WTC11 (cell line): ENCODE results near the gene RAD51D. TPM values are rescaled to one million over a fixed set of nuclear protein-coding genes. Genes with fewer than 3 reads are reported as not detected.
"Not testable (repeated sequence)": the region's sequence is repeated elsewhere in the genome, so short reads cannot be mapped to it uniquely, and the experiment has no call there.

ENCODE experiments used
- ATAC-seq: fragments of 200-7000 bp; cut with Tn5 transposase; 2 replicates; pipeline ENCODE4 v1.10.0; 2021; ENCODE audit warnings: mild to moderate bottlenecking, moderate library complexity
- CTCF ChIA-PET: fragments of 300-600 bp; sonication (Branson Sonifier 250); formaldehyde crosslinking; loops from one replicate; lab custom pipeline; 2021; ENCODE audit warnings: antibody characterized with exemption; lab: Charles Lee
- POLR2A ChIA-PET: fragments of 350-600 bp; sonication (Branson Sonifier 250); formaldehyde crosslinking; loops from one replicate; lab custom pipeline; 2021; ENCODE audit warnings: antibody characterized with exemption; lab: Charles Lee
- DNase-seq: peaks from one replicate; pipeline ENCODE4 v3.0.0; 2021; ENCODE audit warnings: low spot score
- H3K27ac Mint-ChIP-seq: 2 replicates; pipeline ENCODE4 v1.8.0; 2021; ENCODE audit warnings: mixed read lengths
- H3K27me3 Mint-ChIP-seq: 2 replicates; pipeline ENCODE4 v1.8.0; 2021; ENCODE audit warnings: low read depth, mild to moderate bottlenecking, moderate library complexity, mixed read lengths
- H3K36me3 Mint-ChIP-seq: 2 replicates; pipeline ENCODE4 v1.8.0; 2021; ENCODE audit warnings: mixed read lengths
- H3K4me1 Mint-ChIP-seq: 2 replicates; pipeline ENCODE4 v1.8.0; 2022; ENCODE audit warnings: mixed read lengths
- H3K4me3 Mint-ChIP-seq: 2 replicates; pipeline ENCODE4 v1.8.0; 2021; ENCODE audit warnings: mild to moderate bottlenecking, moderate library complexity, mixed read lengths
- H3K9me3 Mint-ChIP-seq: 2 replicates; pipeline ENCODE4 v1.8.0; 2021; ENCODE audit warnings: mixed read lengths
- ATF1 ChIP-seq: sonication (generic); formaldehyde crosslinking; IDR thresholded peaks from 2 replicates; pipeline ENCODE4 v1.8.1; 2023; ENCODE audit warnings: mild to moderate bottlenecking, moderate library complexity, missing genetic modification reagents
- CBFB ChIP-seq: sonication (generic); formaldehyde crosslinking; IDR thresholded peaks from 2 replicates; pipeline ENCODE4 v1.8.1; 2022; ENCODE audit warnings: mild to moderate bottlenecking, low read depth, missing genetic modification reagents
- CTCF ChIP-seq: fragments of 200-600 bp; IDR thresholded peaks from 2 replicates; pipeline ENCODE4 v1.8.0; 2022; ENCODE audit warnings: antibody characterized with exemption
- ELF4 ChIP-seq: sonication (generic); formaldehyde crosslinking; IDR thresholded peaks from 2 replicates; pipeline ENCODE4 v1.8.1; 2022; ENCODE audit warnings: low read depth, mild to moderate bottlenecking, moderate library complexity, missing genetic modification reagents
- EMX1 ChIP-seq: fragments of 250-450 bp; sonication (Bioruptor Pico); IDR thresholded peaks from 2 replicates; pipeline ENCODE4 v1.8.0; 2021; ENCODE audit warnings: mild to moderate bottlenecking
- ETV6 ChIP-seq: sonication (generic); formaldehyde crosslinking; IDR thresholded peaks from 2 replicates; pipeline ENCODE4 v1.8.1; 2022; ENCODE audit warnings: mild to moderate bottlenecking, missing genetic modification reagents
- FOXJ3 ChIP-seq: sonication (generic); formaldehyde crosslinking; IDR thresholded peaks from 2 replicates; pipeline ENCODE4 v1.9.0; 2021; ENCODE audit warnings: missing genetic modification reagents, mild to moderate bottlenecking, borderline replicate concordance
- GRHL2 ChIP-seq: fragments of 250-450 bp; sonication (Bioruptor Pico); IDR thresholded peaks from 2 replicates; pipeline ENCODE4 v1.8.0; 2022; ENCODE audit warnings: mild to moderate bottlenecking, moderate library complexity; ENCODE audit not compliant: insufficient replicate concordance, severe bottlenecking
- HMGA2 ChIP-seq: fragments of 250-450 bp; sonication (Bioruptor Pico); IDR thresholded peaks from 2 replicates; pipeline ENCODE4 v1.4.0; 2021; ENCODE audit warnings: mild to moderate bottlenecking, moderate library complexity
- HMGXB4 ChIP-seq: sonication (generic); formaldehyde crosslinking; IDR thresholded peaks from 2 replicates; pipeline ENCODE4 v1.8.1; 2023; ENCODE audit warnings: mild to moderate bottlenecking, moderate library complexity, missing genetic modification reagents
- NFE2L1 ChIP-seq: sonication (generic); formaldehyde crosslinking; IDR thresholded peaks from 2 replicates; pipeline ENCODE4 v1.8.1; 2023; ENCODE audit warnings: missing genetic modification reagents
- SMAD3 ChIP-seq: sonication (generic); formaldehyde crosslinking; IDR thresholded peaks from 2 replicates; pipeline ENCODE4 v1.8.0; 2022; ENCODE audit warnings: missing genetic modification reagents, mild to moderate bottlenecking, borderline replicate concordance
- SP1 ChIP-seq: sonication (generic); formaldehyde crosslinking; conservative IDR thresholded peaks from 2 replicates; pipeline ENCODE4 v1.8.1; 2022; ENCODE audit warnings: missing genetic modification reagents
- ZMAT4 ChIP-seq: fragments of 250-450 bp; sonication (Bioruptor Pico); IDR thresholded peaks from 2 replicates; pipeline ENCODE4 v1.9.0; 2021; ENCODE audit warnings: mild to moderate bottlenecking
- ZNF425 ChIP-seq: fragments of 250-450 bp; sonication (Bioruptor Pico); conservative IDR thresholded peaks from 2 replicates; pipeline ENCODE4 v1.9.0; 2021; ENCODE audit warnings: mild to moderate bottlenecking
- ZSCAN18 ChIP-seq: fragments of 250-450 bp; sonication (Bioruptor Pico); IDR thresholded peaks from 2 replicates; pipeline ENCODE4 v2.1.2; 2022; ENCODE audit warnings: mild to moderate bottlenecking, moderate library complexity
- total RNA-seq: library from RNA; stranded (reverse); gene quantifications from 3 replicates; pipeline ENCODE4 v1.2.3, GENCODE V29; 2021

The RAD51D gene
- total RNA-seq, 1 experiment from 2014 or later: 15.0 TPM

- no peak for TF ChIP-seq ETV6 (CRISPR knock-in tag)
- no peak for TF ChIP-seq CTCF
- no peak for TF ChIP-seq ATF1 (CRISPR knock-in tag)
- TF ChIP-seq, all 79 proteins: peak for 0
Observed at GRCh38 chr17:35094902-35095301, 24.8 kb downstream of the RAD51D start (continued).

- H3K27ac Mint-ChIP-seq, H3K27me3 Mint-ChIP-seq, DNase-seq, H3K9me3 Mint-ChIP-seq, H3K4me3 Mint-ChIP-seq, ATAC-seq, POLR2A ChIA-PET, H3K36me3 Mint-ChIP-seq: not testable (repeated sequence)
- CTCF ChIA-PET: interaction anchor here (1.0 to 2.0 kb wide), 2 partner anchors 29 to 82 kb away, joined by 6 to 27 read pairs; partner anchors contain the start of gene RAD51D
- peaks cover 34% of the 10 kb centered on the region for H3K4me1 Mint-ChIP-seq
Observed at GRCh38 chr17:35090707-35091106, 29.0 kb downstream of the RAD51D start.

GRCh38 chr17:35089586-35090296 is 29.9 kb downstream of the RAD51D start:
- no peak overlapping the region; the same call in 1 of the 2 replicates for H3K27ac Mint-ChIP-seq
- no peaks in the 10 kb centered on the region for H3K9me3 Mint-ChIP-seq
- TF ChIP-seq SP1 (CRISPR knock-in tag) (no peak), GRHL2 (CRISPR knock-in tag) (no peak), ZMAT4 (CRISPR knock-in tag) (no peak), HMGXB4 (CRISPR knock-in tag) (0 out of 2 replicates have a peak, but pooled peaks have one; percentile 6), ELF4 (CRISPR knock-in tag) (no peak), FOXJ3 (CRISPR knock-in tag) (no peak), EMX1 (CRISPR knock-in tag) (no peak), CBFB (no peak), SMAD3 (no peak), HMGA2 (CRISPR knock-in tag) (no peak), ZSCAN18 (CRISPR knock-in tag) (no peak), ZNF425 (CRISPR knock-in tag) (no peak), NFE2L1 (peak; percentile 90)
- DNase-seq: no peak
- H3K4me1 Mint-ChIP-seq: peaks cover 43% of the 10 kb centered on the region
- H3K27me3 Mint-ChIP-seq: peaks cover 4% of the 10 kb centered on the region
- ChIA-PET POLR2A (interaction anchor here (0.6 to 1.0 kb wide), 2 partner anchors 26 to 153 kb away, joined by 3 to 6 read pairs; partner anchors contain the start of genes RFFL and SLFN5), CTCF (interaction anchor here (0.6 to 2.0 kb wide), 32 partner anchors 9 to 487 kb away, joined by 3 to 27 read pairs (median 4); partner anchors contain the start of genes RAD51D and RFFL)
- ATAC-seq: peak; percentile 48
- peak overlapping the region; percentile 67 for H3K4me3 Mint-ChIP-seq
- H3K36me3 Mint-ChIP-seq: no peaks in the 10 kb centered on the region
